Activated CD8-positive, alpha-beta memory T cell treated with anti-CD3 and anti-CD28 coated beads, Interleukin-2, amount 50 U/mL, for 1 hour (primary cell): ENCODE measurements around the gene TBC1D7.
A peak's percentile ranks its signal among the peaks of the same experiment; 100 is the strongest.

ENCODE experiments used
- DNase-seq: peaks from one replicate; pipeline ENCODE4 v3.0.0-alpha.2; 2020; ENCODE audit errors: extremely low read depth

TBC1D7 gene

DNA sequence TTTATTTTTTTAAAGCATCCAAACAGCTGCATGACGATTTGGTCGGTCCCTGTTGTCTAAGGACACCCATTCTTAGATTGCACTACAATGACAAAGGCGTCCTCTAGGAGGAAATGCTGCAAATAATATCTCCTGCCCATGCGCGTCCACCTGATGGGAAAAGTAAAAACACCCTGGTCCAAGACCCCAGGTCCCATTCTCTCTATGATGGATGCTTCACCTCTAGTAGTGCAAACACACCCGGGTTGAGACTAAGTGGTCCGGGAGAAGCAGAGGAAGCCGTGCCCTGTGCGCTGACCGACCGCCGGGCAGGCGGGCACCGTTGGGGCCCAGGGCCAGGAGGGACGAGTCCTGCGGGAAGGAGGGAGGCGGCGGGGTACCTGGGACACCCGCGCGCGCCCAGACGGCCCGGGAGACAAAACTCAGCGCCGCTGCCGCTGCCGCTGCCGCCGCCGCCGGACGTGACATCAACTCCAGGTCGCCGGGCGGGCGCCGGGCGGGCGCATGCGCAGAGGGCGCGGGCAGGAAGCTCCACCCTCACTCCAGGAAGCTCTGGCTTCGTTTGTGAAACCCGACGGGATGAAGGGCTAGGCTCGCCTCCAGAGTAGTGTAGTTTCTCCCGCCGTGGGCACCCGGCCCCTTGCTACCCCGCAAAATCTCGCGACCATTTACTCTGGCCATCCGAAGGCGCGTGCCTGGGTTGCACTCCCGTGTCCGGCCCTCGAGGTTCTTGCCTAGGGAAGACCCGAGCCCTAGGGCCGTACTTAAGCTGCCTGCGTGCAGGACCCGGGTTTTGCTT lies at the start of gene TBC1D7:
TBC1D7 (minus strand) TSS at position 462 of the 799 bp plus-strand sequence. CDS start 1,639 bp downstream, outside the sequence.
- DNase-seq: peak; percentile 64

- no peak for DNase-seq
These were observed 48.9 kb upstream of the TBC1D7 start for GRCh38 chr6:13377054-13377758.

DNA sequence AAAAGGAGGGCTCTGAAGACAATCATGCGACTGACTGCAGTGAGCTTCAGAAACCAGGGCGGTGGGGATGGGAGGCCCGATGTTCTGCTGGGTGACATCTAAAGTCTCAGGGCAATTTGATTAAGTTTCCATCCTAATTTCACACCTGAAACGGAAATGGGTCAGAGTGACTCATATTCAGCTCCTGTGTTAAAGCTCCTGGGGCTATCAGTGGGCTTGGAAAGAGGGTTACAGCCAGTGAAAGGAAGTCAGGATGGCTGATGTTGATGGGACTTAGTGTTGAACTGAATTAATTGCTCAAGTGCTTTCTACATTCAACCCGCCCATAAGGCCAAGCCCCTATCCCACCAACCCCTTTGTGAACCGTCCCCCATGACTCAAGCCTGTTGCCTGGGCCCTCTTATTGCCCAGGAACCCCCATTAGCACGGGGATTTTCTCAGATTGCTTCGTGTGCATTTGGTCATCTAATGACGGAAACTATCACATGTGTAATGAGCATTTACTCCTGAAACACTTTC lies 47.1 kb upstream of the TBC1D7 start:
- no peak for DNase-seq

- DNase-seq: no peak
These were observed 45.6 kb upstream of the TBC1D7 start for GRCh38 chr6:13373919-13374318.

DNA sequence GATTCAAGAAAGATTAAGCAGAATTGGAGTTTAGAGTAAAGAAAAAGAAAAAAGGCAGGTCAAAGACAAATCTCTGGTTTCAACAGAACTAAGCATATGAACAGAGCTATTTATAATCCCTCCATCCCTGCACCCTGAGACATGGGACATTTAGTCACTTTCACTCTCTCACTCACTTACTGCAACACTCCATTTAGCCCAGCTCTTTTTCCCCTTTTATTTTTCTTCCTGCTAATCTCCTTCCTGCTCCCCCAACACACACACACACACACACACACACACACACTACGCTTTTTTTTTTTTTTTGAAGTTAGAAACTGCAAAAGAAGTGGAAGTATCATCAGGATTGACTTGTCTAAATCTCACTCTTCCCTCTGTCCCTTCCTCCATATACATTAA lies 45.1 kb upstream of the TBC1D7 start:
- DNase-seq: no peak

GRCh38 chr6:13372688-13373487 lies 44.6 kb upstream of the TBC1D7 start:
- DNase-seq: no peak

- DNase-seq: no peak
These were observed 43.7 kb upstream of the TBC1D7 start for GRCh38 chr6:13372076-13372475.

DNA sequence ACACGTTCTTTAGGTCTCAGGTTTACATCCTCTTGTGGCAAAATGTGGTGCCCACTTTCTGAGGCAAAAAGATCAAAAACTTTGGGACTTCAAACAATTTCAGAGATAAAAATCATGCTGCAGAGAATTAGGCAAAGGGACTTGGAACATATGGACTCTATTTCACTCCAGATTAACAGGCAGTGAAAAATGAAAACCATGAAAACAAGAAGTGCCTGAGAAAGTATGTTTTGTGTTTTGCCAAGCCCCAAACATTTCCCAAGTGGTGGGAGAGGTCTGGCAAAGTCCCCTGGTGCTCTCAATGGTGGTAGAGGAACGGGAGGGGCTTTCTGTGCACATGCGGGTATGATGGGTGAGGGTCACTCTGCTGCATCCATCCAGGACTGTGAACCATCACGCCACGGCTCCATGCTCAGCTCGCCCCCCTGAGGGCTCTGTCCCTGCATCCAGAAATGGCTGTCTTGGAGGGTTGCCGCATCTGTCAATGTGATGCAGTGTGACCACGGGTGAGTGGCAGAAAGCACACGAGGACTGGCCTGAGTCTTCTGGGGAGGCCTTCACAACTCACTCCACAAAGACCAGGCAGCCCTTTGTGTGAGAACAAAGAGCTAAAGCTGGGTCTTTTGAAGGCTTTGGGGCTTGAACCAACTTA lies 43.2 kb upstream of the TBC1D7 start:
- no peak for DNase-seq

- no peak for DNase-seq
These were observed 42.3 kb upstream of the TBC1D7 start for GRCh38 chr6:13370623-13371022.

DNA sequence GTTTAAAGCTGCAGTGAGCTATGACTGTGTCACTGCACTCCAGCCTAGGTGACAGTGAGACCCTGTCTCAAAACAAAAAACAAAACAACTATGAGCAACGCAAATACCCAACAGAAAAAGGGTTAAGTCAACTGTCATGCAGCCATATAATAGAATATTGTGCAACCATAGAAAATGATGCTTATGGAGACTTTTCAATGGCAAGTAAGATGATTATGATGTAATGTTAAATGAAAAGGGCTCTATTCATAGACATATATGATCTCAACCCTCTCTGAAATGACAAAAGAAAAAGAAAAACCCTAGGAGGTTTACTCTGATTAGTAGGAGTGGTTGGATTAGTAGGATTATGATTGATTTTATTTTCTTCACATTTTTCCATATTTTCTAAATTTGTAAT lies 41.3 kb upstream of the TBC1D7 start:
- DNase-seq: no peak

DNA sequence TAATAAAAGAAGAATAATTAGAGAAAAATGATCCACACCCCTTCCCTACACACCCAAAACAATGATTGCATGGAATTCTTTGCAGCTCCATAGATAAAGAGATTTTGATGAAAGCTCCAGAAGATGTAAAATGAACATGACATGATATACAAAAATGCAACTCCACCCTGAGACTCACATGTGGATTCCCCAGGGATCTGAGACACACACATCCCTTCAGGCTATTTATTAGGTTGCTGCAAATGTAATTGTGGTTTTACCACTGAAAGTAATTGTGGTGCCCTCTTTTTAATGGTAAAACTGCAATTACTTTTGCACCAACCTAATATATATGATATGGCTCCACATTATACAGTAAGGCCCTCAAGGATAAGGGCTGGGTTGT lies 40.4 kb upstream of the TBC1D7 start:
- no peak for DNase-seq

DNA sequence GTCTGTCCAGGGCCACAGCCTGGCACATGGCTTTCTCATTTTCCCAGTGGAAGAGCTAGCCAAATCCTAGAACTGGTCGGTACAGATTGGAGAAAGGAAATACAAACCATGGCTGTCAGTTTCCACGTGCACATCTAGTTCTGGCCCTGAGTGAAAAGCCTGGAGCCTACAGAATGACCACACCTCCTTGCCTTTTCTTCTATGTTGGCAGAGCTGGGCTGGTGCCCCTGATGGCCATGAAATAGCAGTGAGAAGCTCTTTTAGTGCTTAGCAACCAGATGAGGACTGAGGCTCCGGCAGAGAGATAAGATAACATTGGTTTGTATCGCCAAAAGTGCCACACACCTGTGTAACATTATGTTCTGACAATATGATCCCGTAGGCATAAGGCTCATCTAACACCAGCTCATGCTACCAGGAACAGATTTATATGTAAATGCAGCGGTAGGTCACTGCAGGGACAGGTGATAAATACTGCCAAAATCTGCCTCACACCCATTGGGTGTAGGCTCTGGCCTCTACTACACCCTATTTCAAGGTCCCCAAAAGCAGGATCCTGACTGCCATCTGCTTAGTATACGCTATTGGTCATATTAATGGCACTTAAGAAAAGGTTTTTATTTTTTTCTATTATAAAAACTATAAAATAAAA lies 39.9 kb upstream of the TBC1D7 start:
- no peak for DNase-seq

- DNase-seq: no peak
These were observed 39.1 kb upstream of the TBC1D7 start for GRCh38 chr6:13367396-13367795.

GRCh38 chr6:13365320-13365719 lies 37.0 kb upstream of the TBC1D7 start:
- no peak for DNase-seq

DNA sequence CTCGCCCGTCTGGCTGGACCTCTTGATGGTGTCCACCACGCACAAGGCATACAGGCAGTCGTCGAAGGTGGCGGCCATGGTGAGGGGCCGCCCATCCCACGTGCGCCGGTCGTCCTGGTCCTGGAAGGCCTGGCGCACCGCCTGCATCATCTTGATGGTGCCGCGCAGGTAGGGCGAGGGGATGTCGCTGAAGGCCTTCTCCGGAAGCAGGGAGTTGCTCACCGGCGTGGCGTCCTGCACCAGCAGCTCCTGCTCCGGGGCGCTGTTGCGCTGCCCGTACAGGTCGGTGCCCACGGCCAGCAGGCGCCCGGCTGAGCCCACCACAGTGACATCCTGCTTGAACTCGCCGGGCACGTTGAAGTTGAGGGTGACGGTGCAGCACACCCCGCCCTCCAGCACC lies 36.5 kb upstream of the TBC1D7 start:
- DNase-seq: no peak

DNA sequence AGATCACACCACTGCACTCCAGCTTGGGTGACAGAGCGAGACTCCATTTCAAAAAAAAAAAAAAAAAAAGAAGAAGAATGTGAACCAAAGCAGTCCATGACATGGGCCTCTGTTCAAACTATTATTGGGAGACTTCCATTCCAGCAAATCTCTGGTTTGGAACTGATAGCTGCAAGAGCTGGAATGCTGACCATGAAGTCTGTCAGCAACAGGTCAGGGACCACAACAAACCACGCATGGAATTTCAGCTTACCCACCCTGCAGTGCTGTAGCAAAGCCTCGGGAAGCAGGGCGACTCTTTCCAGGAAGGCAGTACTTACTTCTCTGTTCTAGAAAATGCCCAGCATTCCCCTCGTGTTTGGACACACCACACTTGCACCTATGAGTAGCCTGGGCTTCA lies 34.1 kb upstream of the TBC1D7 start:
- DNase-seq: no peak

DNA sequence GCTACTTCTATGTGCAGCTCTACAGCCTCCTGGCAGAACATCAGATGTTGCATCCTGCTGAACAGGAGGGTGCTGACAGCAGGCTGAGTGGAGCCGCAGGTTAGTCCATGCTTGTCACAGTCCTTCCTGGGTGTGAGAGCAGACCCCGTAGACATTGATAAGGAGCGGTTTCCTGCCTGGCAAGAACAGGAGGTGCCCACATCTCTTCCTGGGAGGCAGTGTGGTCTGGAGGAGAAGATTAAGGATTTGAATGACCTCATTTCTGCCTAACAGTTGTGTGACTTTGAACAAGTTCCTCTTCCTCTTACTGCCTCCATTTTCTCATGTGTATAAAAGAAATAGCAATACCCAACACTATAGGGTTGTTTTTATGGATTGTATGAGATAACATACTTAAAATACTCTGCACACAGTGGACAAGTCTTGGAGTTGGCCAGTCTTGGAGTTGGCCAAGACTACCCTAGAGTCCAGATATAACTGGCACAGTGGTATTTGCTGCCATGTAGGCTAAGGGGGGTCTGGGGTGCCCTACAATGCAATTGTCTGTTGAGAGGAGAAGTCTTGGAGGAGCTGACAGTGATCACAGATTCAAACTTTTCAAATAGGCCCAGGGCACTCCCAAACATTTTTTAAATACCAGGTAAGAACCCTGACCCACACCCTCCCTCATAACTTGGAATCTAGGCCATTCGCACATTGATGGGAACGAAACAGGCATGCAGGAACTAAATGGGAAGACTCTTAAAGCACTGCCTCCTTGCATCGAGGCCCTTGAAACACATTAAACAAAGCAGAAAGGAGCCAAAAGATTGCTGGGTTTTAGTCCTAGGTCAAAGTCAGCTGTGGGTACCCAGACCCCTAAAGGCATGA lies 32.6 kb upstream of the TBC1D7 start:
- no peak for DNase-seq

DNA sequence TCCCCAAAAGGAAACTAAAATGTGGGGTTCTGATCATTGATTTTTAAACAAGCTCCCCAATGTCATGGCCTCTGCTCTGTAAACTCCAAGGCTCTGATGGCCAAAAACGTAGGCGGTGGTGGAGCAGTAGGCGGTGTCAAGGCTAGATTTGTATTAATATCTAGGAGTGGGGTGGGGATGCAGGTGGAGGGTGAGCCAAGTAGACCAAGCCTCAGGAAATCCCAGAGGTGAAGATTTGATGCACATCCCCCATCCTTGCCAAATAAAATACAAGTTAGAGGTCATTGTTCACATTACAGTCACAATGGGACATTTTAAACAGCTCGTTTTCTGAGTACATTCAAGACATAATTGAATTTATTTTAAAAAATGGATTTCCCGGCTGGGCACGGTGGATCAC lies 30.9 kb upstream of the TBC1D7 start:
- no peak for DNase-seq

DNA sequence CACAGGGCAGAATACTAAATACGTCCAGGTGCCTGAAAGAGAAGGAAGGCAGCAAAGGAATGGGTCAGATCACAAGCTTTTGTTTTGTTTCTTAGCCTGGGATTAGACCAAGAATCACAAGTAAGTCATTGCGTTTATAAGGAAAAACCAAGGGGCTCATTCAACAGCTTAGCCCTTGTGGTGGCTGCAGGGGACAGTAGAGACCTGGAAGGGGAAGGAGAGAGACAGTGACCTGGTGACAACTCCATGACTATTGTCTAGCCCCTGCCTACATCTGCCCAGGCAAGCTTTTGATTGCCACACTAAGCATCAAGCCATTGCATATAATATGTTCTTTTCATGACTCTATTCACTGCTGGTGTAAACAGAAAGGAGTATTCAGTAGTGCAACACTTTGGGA lies 30.2 kb upstream of the TBC1D7 start:
- DNase-seq: no peak

GRCh38 chr6:13357551-13358075 lies 29.3 kb upstream of the TBC1D7 start:
- no peak for DNase-seq
